EH (cell line): ENCODE data around the gene LTBP4.
"Not testable (repeated sequence)": the region's sequence is repeated elsewhere in the genome, so short reads cannot be mapped to it uniquely, and the experiment has no call there.

ENCODE experiments used
- DNase-seq: peaks from one replicate; pipeline ENCODE4 v3.0.0-alpha.2; 2015; ENCODE audit warnings: low read depth

Gene LTBP4

GRCh38 chr19:40601134-40601974, at the start of gene LTBP4:
Gene LTBP4, plus strand, starts transcription at chr19:40601369. Its CDS starts 19 bp downstream, at chr19:40601388.
- DNase-seq, result peak; percentile 48

GRCh38 chr19:40552848-40553247, 48.3 kb upstream of the LTBP4 start:
- DNase-seq, result no peak

GRCh38 chr19:40553885-40554857, 47.0 kb upstream of the LTBP4 start:
- no peak for DNase-seq

GRCh38 chr19:40555978-40556689, 45.0 kb upstream of the LTBP4 start:
- no peak for DNase-seq

- no peak for DNase-seq
Observed at GRCh38 chr19:40556953-40557530, 44.1 kb upstream of the LTBP4 start.

GRCh38 chr19:40559394-40559793, 41.8 kb upstream of the LTBP4 start:
- DNase-seq, result no peak

GRCh38 chr19:40560092-40560507, 41.1 kb upstream of the LTBP4 start:
- no peak for DNase-seq

GRCh38 chr19:40561947-40562346, 39.2 kb upstream of the LTBP4 start:
- DNase-seq, result no peak

- not testable (repeated sequence) for DNase-seq
Observed at GRCh38 chr19:40564535-40564934, 36.6 kb upstream of the LTBP4 start.

GRCh38 chr19:40565355-40565754, 35.8 kb upstream of the LTBP4 start:
- DNase-seq, result no peak

GRCh38 chr19:40565910-40566495, 35.2 kb upstream of the LTBP4 start:
- DNase-seq, result no peak

- DNase-seq, result peak; percentile 13
Observed at GRCh38 chr19:40567040-40567749, 34.0 kb upstream of the LTBP4 start.

GRCh38 chr19:40567750-40568494, 33.2 kb upstream of the LTBP4 start:
- peak; percentile 6 for DNase-seq

- DNase-seq, result peak; percentile 100
Observed at GRCh38 chr19:40570313-40571004, 30.7 kb upstream of the LTBP4 start.

GRCh38 chr19:40571005-40571318, 30.2 kb upstream of the LTBP4 start:
- no peak for DNase-seq

GRCh38 chr19:40571831-40572495, 29.2 kb upstream of the LTBP4 start:
- DNase-seq, result no peak

- no peak for DNase-seq
Observed at GRCh38 chr19:40575326-40575725, 25.8 kb upstream of the LTBP4 start.

GRCh38 chr19:40576151-40576584, 25.0 kb upstream of the LTBP4 start:
- DNase-seq, result no peak
